Right atrium auricular region (tissue), 2 donors: ENCODE measurements around the gene SLIT3. TPM values are rescaled to one million over a fixed set of nuclear protein-coding genes. Genes with fewer than 3 reads are reported as not detected.

ENCODE experiments used
- DNase-seq: peaks from one replicate; pipeline ENCODE4 v3.0.0-alpha.2; 2019; ENCODE audit warnings: low spot score
- H3K27ac ChIP-seq, 2 donors: fragments of 200-600 bp; sonication (generic); 1 replicate in 1 of 2; 2 replicates in 1 of 2; pipeline ENCODE4 v1.5.1; 2016 to 2019
- H3K27me3 ChIP-seq, 2 donors: fragments of 200-600 bp; sonication (generic); one replicate each; pipeline versions ENCODE4 v1.5.1 to v1.6.0; 2017 to 2019
- H3K36me3 ChIP-seq: fragments of 200-600 bp; sonication (generic); one replicate; pipeline ENCODE4 v1.5.1; 2016
- H3K4me1 ChIP-seq, 2 donors: fragments of 200-600 bp; sonication (generic); one replicate each; pipeline versions ENCODE4 v1.5.1 to v1.6.0; 2017 to 2019
- H3K4me3 ChIP-seq, 2 donors: fragments of 200-600 bp; sonication (generic); 1 replicate in 1 of 2; 2 replicates in 1 of 2; pipeline ENCODE4 v1.5.1; 2017 to 2019; ENCODE audit warnings: mild to moderate bottlenecking in 1 of 2, moderate library complexity in 1 of 2
- H3K9me3 ChIP-seq, 2 donors: fragments of 200-600 bp; sonication (generic); one replicate each; pipeline ENCODE4 v1.5.1; 2019
- total RNA-seq, 2 donors: library from RNA; depleted of rRNA; stranded (reverse); fragments of >200 nt; gene quantifications; one replicate each; pipeline ENCODE4 v1.1.0, GENCODE V29; 2016
- TF ChIP-seq, protein P1 (sequence below), 2 donors: fragments of 200-600 bp; sonication (generic); IDR thresholded peaks; one replicate each; pipeline ENCODE4 v1.5.1; 2019; ENCODE audit warnings: antibody characterized with exemption in 2 of 2

Gene SLIT3
- total RNA-seq, 2 donors from 2014 or later, result 66.1 to 85.8 TPM

DNA sequence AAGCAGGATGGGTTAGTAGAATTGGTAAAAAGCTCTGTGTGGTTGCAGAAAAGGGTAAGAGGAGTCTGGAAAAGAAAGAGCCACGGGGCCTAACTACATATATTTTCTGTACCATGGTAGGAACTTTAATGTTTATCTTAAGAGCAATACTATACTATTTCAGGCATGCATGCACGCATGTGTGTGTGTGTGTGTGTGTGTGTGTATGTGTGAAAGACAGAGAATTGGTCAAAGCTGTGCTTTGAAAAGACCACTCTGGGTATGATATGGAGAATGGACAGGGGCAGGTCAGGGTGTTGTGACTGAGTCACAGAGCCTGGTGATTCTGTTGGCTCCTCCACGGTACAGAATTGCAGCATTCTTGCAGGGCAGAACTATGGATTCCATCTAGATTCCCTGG lies 339.3 kb downstream of the SLIT3 start:
- Histone ChIP-seq H3K36me3 (no peaks in the 10 kb centered on the region), H3K4me1 (peaks cover 0 to 13% of the 10 kb centered on the region in 2 donors), H3K27ac (peak overlapping the region in 1 of 2 donors; percentile 87), H3K9me3 (no peaks in the 10 kb centered on the region), H3K27me3 (no peaks in the 10 kb centered on the region), H3K4me3 (no peak overlapping the region)
- no peak for DNase-seq
- TF ChIP-seq, protein P1, sequence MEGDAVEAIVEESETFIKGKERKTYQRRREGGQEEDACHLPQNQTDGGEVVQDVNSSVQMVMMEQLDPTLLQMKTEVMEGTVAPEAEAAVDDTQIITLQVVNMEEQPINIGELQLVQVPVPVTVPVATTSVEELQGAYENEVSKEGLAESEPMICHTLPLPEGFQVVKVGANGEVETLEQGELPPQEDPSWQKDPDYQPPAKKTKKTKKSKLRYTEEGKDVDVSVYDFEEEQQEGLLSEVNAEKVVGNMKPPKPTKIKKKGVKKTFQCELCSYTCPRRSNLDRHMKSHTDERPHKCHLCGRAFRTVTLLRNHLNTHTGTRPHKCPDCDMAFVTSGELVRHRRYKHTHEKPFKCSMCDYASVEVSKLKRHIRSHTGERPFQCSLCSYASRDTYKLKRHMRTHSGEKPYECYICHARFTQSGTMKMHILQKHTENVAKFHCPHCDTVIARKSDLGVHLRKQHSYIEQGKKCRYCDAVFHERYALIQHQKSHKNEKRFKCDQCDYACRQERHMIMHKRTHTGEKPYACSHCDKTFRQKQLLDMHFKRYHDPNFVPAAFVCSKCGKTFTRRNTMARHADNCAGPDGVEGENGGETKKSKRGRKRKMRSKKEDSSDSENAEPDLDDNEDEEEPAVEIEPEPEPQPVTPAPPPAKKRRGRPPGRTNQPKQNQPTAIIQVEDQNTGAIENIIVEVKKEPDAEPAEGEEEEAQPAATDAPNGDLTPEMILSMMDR (IDR thresholded peaks at IDR 0.05), result no peak

DNA sequence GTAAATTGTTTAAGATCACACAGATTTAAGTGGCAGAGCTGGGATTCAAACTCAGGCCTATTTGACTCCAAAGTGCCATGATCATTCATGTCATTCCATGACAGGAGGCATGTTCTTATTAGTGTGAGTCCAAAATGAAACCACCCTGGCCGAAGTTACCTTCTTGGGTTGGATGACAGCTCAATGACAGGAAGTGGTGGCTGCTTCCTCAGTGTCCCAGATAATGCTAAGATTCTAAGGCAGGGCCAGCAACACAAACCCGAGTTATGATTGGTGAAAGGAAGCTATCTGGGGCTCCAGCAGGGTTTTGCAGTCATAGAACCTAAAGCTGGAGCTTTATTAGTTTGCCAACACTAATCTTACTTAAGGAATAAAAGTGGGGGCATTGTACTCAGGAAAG lies 340.4 kb downstream of the SLIT3 start:
- H3K4me1 ChIP-seq, result peaks cover 0 to 13% of the 10 kb centered on the region in 2 donors
- no peak for DNase-seq
- peak overlapping the region in 1 of 2 donors; percentile 23 for H3K27ac ChIP-seq
- TF ChIP-seq, protein P1 (IDR thresholded peaks at IDR 0.05), result no peak
- H3K36me3 ChIP-seq, result no peaks in the 10 kb centered on the region
- H3K9me3 ChIP-seq, result no peaks in the 10 kb centered on the region
- H3K4me3 ChIP-seq, result no peak overlapping the region
- no peaks in the 10 kb centered on the region for H3K27me3 ChIP-seq

DNA sequence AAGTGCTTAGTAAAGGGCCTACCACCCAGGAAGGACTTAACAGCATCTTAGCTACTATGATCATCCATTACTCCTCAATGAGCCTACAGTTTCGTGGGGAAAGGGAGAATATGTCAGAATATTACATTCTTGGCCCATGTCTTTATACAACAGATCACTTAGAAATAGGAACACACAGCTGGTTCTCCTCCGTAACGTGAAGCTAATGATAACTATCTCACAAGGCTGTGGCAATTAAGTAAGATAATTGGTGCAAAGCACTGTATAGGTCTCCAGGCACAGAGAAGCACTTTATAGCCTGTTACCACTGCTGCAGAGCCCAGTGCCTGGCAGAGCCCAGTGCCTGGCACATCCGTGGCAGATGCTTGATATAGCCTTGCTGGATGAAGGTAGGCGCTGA lies 347.6 kb downstream of the SLIT3 start:
- no peaks in the 10 kb centered on the region for H3K4me1 ChIP-seq
- TF ChIP-seq, protein P1 (IDR thresholded peaks at IDR 0.05), result no peak
- H3K9me3 ChIP-seq, result no peaks in the 10 kb centered on the region
- no peak for DNase-seq
- no peak overlapping the region for H3K4me3 ChIP-seq
- no peaks in the 10 kb centered on the region for H3K36me3 ChIP-seq
- no peak overlapping the region for H3K27ac ChIP-seq
- H3K27me3 ChIP-seq, result no peaks in the 10 kb centered on the region

DNA sequence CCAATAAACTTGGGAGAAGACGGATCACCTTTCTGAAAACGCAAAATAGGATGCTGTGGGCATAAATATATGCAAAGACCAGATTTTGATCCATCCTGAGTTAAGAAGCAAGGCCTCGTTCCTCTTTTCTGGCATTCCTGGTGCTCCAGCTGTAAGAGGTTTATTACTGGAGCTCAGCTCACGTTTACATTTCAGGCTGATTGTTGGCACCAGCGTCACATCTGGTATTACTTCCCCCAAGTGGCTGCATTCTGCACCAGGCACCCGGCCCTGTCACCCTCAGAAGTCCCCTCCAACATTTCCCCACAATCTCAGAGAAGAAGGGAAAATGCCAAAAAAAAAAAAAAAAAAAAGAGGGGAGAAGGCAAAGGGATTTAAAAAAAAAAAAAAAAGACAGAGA lies 348.7 kb downstream of the SLIT3 start:
- no peaks in the 10 kb centered on the region for H3K9me3 ChIP-seq
- TF ChIP-seq, protein P1 (IDR thresholded peaks at IDR 0.05), result no peak
- DNase-seq, result no peak
- no peaks in the 10 kb centered on the region for H3K27me3 ChIP-seq
- H3K27ac ChIP-seq, result no peak overlapping the region
- no peak overlapping the region for H3K4me3 ChIP-seq
- H3K4me1 ChIP-seq, result peaks cover 0 to 7% of the 10 kb centered on the region in 2 donors
- no peaks in the 10 kb centered on the region for H3K36me3 ChIP-seq

DNA sequence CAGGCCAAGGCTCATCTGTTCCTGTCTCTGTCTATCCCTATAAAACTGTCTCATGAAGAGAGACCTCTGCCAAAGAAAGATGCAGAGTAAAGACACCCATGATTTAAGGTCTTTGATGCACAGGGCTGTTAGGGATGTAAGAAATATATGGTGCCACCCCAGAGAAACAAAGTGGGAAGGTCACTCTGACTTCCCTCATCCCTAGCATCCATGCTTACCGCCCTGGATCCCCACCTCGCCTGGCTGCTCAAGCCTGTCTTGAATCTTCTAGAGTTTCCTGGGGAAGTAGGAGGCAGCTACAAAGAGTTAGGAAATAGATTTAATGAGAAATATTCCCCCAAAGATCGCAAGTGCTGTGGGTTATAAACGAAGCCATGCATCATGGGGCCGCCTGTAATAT lies 349.2 kb downstream of the SLIT3 start:
- H3K4me1 ChIP-seq, result peaks cover 0 to 10% of the 10 kb centered on the region in 2 donors
- H3K27ac ChIP-seq, result no peak overlapping the region
- no peak for DNase-seq
- H3K4me3 ChIP-seq, result no peak overlapping the region
- no peaks in the 10 kb centered on the region for H3K36me3 ChIP-seq
- no peaks in the 10 kb centered on the region for H3K9me3 ChIP-seq
- TF ChIP-seq, protein P1 (IDR thresholded peaks at IDR 0.05), result no peak
- H3K27me3 ChIP-seq, result no peaks in the 10 kb centered on the region

DNA sequence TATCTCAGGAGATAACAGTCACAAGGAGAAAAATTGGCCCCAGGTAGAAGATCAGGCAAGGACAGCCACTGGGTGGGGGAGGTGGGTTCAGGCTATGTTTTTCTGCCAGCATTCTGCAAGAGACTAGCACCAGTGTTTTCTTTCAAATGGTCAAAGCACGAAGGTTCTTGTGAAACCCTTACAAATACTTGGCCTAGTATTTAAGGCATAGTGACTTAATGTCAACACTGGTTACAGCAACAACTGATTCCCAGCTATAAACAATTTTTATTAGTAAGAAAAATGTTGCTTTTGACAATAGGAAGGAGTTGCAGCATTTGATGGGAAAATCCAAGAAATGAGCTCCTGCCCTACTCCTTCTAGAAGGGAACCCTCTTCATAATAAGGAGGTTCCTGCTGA lies 349.6 kb downstream of the SLIT3 start:
- Histone ChIP-seq H3K4me1 (peaks cover 0 to 10% of the 10 kb centered on the region in 2 donors), H3K36me3 (no peaks in the 10 kb centered on the region), H3K27ac (no peak overlapping the region), H3K27me3 (no peaks in the 10 kb centered on the region), H3K4me3 (no peak overlapping the region), H3K9me3 (no peaks in the 10 kb centered on the region)
- DNase-seq, result no peak
- TF ChIP-seq, protein P1 (IDR thresholded peaks at IDR 0.05), result no peak
